ENCODE data around the gene DOK4.

- TF ChIP-seq POLR2A (IDR thresholded peaks at IDR 0.05), result no peak
- TF ChIP-seq, protein P1, sequence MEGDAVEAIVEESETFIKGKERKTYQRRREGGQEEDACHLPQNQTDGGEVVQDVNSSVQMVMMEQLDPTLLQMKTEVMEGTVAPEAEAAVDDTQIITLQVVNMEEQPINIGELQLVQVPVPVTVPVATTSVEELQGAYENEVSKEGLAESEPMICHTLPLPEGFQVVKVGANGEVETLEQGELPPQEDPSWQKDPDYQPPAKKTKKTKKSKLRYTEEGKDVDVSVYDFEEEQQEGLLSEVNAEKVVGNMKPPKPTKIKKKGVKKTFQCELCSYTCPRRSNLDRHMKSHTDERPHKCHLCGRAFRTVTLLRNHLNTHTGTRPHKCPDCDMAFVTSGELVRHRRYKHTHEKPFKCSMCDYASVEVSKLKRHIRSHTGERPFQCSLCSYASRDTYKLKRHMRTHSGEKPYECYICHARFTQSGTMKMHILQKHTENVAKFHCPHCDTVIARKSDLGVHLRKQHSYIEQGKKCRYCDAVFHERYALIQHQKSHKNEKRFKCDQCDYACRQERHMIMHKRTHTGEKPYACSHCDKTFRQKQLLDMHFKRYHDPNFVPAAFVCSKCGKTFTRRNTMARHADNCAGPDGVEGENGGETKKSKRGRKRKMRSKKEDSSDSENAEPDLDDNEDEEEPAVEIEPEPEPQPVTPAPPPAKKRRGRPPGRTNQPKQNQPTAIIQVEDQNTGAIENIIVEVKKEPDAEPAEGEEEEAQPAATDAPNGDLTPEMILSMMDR (IDR thresholded peaks at IDR 0.05 in 4 of 5, conservative IDR thresholded peaks at IDR 0.05 in 1 of 5), result no peak
These were observed 15.2 kb upstream of the DOK4 start for GRCh38 chr16:57501492-57501891.
